Body of pancreas (tissue), 4 donors: ENCODE results near the gene BPIFB6. TPM values are rescaled to one million over a fixed set of nuclear protein-coding genes. Genes with fewer than 3 reads are reported as not detected.

ENCODE experiments used
- ATAC-seq: fragments of 150-250 bp; one replicate; pipeline ENCODE4 v1.9.1; 2016
- DNase-seq, 4 donors: peaks; one replicate each; pipeline ENCODE4 v3.0.0-alpha.2; 2019
- H3K27ac ChIP-seq, 4 donors: fragments of 200-600 bp; sonication (generic); 1 replicate in 3 of 4; 2 replicates in 1 of 4; pipeline versions ENCODE4 v1.5.1 to v1.6.1; 2016 to 2019; ENCODE audit warnings: mild to moderate bottlenecking in 1 of 4, mixed read lengths in 1 of 4, moderate library complexity in 1 of 4
- H3K27me3 ChIP-seq, 2 donors: fragments of 200-600 bp; sonication (generic); one replicate each; pipeline ENCODE4 v1.6.0; 2016; ENCODE audit warnings: mild to moderate bottlenecking in 1 of 2
- H3K36me3 ChIP-seq, 2 donors: fragments of 200-600 bp; sonication (generic); replicated peaks in 1 of 2; 2 replicates each; pipeline ENCODE4 v1.5.1; 2016; ENCODE audit warnings: low read depth in 2 of 2; ENCODE audit not compliant: insufficient read depth in 1 of 2
- H3K4me1 ChIP-seq: fragments of 200-600 bp; sonication (generic); one replicate; pipeline ENCODE4 v1.6.0; 2016
- H3K4me3 ChIP-seq, 2 donors: fragments of 200-600 bp; sonication (generic); 1 replicate in 1 of 2; 2 replicates in 1 of 2; pipeline ENCODE4 v1.5.1; 2016 to 2019
- H3K9me3 ChIP-seq, 3 donors: fragments of 200-600 bp; sonication (generic); 1 replicate in 2 of 3; 2 replicates in 1 of 3; pipeline ENCODE4 v1.5.1; 2016
- POLR2A ChIP-seq, 3 donors: fragments of 450-650 bp; IDR thresholded peaks; one replicate each; pipeline ENCODE4 v1.6.1; 2016; ENCODE audit warnings: antibody characterized with exemption in 3 of 3, mild to moderate bottlenecking in 2 of 3
- WGBS, 2 donors: methylation state at CpG; one replicate each; pipeline ENCODE4 v1.1.5; 2017; 5-methylcytosine and 5-hydroxymethylcytosine counted together
- intact Hi-C: fragments of 100-400 bp; cut with DNase I; formaldehyde crosslinking; loops from one replicate; pipeline ENCODE4 v1.15.1; 2023
- total RNA-seq, 2 donors: library from RNA; depleted of rRNA; stranded (reverse); fragments of >200 nt; gene quantifications; one replicate each; pipeline ENCODE4 v1.1.0, GENCODE V29; 2016
- TF ChIP-seq, protein P1 (sequence below), 7 experiments: fragments of 450-650 bp in 4 of 7; fragments of 200-600 bp in 3 of 7; sonication (generic) in 3 of 7; IDR thresholded peaks; one replicate each; pipeline ENCODE4 v1.5.1; 2016 to 2019; ENCODE audit warnings: antibody characterized with exemption in 7 of 7

BPIFB6 gene
- total RNA-seq, 2 donors from 2014 or later = not detected

DNA sequence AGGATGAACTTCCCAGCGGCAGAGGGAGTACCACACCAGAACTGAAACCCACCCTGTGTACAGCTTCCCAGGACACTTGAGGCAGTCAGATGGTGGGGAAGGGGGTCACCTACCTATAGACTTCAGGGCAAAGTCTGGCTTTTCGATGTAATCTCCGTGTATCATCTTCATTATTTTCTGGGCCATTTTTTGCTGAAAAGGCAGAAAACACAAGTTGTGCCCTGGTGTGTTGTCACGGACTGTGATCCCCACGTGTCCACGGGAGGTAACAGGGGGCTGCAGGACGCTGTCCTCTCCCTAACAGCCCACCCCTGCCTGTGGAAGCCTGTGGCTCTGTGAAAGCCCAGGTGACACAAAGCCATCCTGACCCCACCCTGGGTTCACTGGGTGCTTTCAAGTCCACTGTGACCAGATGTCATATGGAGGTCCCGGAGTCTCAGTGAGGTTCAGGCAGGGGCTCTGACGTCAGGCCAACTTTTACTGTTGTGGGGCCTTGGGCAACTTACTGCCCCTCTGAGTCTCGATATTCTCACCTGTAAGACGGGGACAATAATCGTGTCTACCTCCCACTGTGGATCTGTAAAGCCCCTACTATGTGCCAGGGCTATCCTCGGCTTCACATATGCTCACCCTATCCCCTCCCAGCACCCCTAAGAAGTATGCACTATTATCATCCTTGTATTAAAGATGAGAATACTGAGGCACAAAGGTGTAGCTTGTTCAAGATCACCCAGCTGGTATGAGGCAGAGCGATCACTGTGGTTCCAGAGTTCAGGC lies 41.8 kb upstream of the BPIFB6 start:
- DNase-seq (no peak), ATAC-seq (no peak)
- Histone ChIP-seq H3K4me1 (no peaks in the 10 kb centered on the region), H3K36me3 (no peaks in the 10 kb centered on the region), H3K27me3 (no peaks in the 10 kb centered on the region), H3K9me3 (no peaks in the 10 kb centered on the region), H3K27ac (no peak overlapping the region), H3K4me3 (no peak overlapping the region)
- 67 to 74% methylated on average over 12 to 14 of the region's 14 CpGs for WGBS, 2 donors
- intact Hi-C loops = no loop called here
- TF ChIP-seq POLR2A (IDR thresholded peaks at IDR 0.05) = no peak

DNA sequence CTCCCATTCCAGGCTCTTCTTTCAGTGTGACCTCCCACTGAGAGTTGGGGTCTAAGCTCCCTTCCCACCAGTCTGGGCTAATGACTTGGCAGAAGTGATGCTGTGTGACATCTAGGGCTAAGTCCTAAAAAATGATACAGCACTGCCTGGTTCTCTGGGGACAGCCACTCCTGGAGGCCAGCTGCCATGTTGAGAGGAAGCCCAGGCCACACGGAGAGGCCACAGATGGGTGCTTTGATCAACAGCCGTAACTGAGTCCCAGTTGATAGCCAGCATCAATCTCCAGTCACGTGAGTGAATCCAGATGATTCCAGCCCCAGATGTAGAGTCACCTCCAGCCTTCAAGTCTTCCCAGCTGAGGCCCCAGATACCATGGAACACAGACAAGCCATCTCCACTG lies 41.0 kb upstream of the BPIFB6 start:
- H3K4me1 ChIP-seq = no peaks in the 10 kb centered on the region
- no peak overlapping the region for H3K27ac ChIP-seq
- no peak for TF ChIP-seq POLR2A (IDR thresholded peaks at IDR 0.05)
- TF ChIP-seq, protein P1, sequence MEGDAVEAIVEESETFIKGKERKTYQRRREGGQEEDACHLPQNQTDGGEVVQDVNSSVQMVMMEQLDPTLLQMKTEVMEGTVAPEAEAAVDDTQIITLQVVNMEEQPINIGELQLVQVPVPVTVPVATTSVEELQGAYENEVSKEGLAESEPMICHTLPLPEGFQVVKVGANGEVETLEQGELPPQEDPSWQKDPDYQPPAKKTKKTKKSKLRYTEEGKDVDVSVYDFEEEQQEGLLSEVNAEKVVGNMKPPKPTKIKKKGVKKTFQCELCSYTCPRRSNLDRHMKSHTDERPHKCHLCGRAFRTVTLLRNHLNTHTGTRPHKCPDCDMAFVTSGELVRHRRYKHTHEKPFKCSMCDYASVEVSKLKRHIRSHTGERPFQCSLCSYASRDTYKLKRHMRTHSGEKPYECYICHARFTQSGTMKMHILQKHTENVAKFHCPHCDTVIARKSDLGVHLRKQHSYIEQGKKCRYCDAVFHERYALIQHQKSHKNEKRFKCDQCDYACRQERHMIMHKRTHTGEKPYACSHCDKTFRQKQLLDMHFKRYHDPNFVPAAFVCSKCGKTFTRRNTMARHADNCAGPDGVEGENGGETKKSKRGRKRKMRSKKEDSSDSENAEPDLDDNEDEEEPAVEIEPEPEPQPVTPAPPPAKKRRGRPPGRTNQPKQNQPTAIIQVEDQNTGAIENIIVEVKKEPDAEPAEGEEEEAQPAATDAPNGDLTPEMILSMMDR (IDR thresholded peaks at IDR 0.05) = no peak
- no peak overlapping the region for H3K4me3 ChIP-seq
- ATAC-seq (no peak), DNase-seq (no peak)
- intact Hi-C loops = no loop called here
- H3K27me3 ChIP-seq = no peaks in the 10 kb centered on the region
- no peaks in the 10 kb centered on the region for H3K9me3 ChIP-seq
- no peaks in the 10 kb centered on the region for H3K36me3 ChIP-seq
- WGBS, 2 donors = 68 to 76% methylated on average over 3 of the region's 3 CpGs

DNA sequence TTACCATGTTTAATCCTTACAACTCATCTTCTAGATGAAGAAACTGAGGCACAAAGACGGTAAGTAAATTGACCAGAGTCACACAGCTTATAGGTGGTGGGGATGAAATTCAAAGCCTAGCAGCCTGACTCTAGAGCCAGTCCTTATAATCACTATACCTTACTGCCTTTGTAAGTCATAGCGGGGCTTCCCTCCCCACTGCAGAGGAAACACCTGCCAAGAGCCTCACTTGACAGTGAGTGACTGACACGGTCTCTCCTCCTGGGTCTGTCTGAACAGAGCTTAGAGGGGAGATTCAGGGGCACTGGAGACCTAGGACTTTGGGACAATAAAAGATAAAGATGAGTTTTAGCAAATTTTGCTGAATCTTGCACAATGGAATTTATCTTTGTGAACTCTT lies 40.1 kb upstream of the BPIFB6 start:
- Histone ChIP-seq H3K4me1 (no peaks in the 10 kb centered on the region), H3K27ac (no peak overlapping the region), H3K9me3 (no peaks in the 10 kb centered on the region), H3K36me3 (no peaks in the 10 kb centered on the region), H3K4me3 (no peak overlapping the region), H3K27me3 (no peaks in the 10 kb centered on the region)
- TF ChIP-seq, protein P1 (IDR thresholded peaks at IDR 0.05) = no peak
- ATAC-seq (no peak), DNase-seq (no peak)
- intact Hi-C loops = no loop called here
- 41 to 44% methylated on average over 3 of the region's 3 CpGs for WGBS, 2 donors

DNA sequence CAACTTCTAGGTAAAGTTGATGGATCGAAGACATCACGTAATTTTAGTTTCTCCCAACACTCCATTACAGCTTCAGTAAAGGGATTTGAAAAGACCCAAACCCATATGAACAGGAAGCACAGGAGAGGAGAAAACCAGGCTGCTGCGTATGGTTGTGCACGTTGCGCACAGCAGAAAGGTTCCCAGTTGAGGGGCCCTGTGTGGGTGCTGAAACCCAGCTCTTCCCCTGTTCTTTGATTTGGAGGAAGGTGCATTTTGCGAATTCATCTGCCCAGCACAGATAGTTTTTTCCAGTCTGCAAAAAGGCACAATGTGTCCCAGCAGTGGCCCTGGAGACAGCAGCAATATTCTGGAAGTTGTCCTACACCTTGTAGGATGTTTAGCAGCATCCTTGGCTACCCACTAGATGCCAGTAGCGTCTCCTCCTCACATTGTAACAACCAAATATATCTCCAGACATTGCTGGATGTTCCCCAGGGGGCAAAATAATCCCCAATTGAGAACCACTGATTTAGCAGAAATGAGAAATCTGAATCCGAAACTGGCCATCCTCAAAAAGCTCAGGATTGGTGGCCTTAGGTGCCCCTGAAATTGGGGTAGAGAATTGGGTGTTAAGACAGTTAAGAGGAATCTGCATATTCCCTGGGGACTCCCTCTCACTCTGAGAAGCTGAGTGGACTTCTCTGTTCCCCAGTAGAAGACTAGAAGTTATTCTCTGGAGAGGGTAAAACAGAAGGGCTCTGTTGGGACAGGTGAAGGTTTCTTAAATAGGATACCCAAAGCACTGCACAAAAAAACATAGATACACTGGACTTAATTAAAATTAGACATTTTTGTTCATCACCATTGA lies 39.4 kb upstream of the BPIFB6 start:
- Histone ChIP-seq H3K27ac (no peak overlapping the region), H3K9me3 (no peaks in the 10 kb centered on the region), H3K4me3 (no peak overlapping the region), H3K36me3 (no peaks in the 10 kb centered on the region), H3K4me1 (no peaks in the 10 kb centered on the region), H3K27me3 (no peaks in the 10 kb centered on the region)
- no peak for DNase-seq
- 63 to 72% methylated on average over 8 of the region's 8 CpGs for WGBS, 2 donors
- no peak for TF ChIP-seq POLR2A (IDR thresholded peaks at IDR 0.05)
- TF ChIP-seq, protein P1 (IDR thresholded peaks at IDR 0.05) = no peak
- intact Hi-C loops = no loop called here
- ATAC-seq = no peak

DNA sequence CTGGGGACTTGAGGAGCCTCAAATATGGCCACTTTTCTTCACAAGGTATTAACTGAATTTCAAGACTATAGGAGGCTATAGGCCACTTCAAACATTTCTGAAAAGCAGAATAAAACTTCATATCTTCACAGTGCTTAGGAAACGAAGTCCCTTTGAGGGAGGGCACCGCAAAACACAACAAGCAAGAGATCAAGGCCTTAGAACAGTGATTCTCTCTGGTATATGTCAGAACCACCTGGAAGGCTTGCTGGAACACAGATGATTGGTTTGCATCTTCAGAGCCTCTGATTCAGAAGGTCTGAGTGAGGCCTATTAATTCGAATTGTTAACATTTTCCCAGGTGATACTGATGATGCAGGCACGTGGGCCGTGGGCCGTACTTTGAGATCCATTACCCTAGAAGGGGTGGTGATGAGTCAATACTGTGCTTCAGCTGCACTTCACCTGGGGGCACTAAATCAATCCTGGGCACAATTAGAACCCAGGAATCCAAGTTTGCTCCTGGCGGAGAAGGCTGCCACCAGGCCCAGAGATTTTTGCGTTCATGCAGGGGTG lies 37.9 kb upstream of the BPIFB6 start:
- Histone ChIP-seq H3K4me1 (no peaks in the 10 kb centered on the region), H3K27ac (no peak overlapping the region), H3K9me3 (no peaks in the 10 kb centered on the region), H3K27me3 (no peaks in the 10 kb centered on the region), H3K36me3 (no peaks in the 10 kb centered on the region), H3K4me3 (no peak overlapping the region)
- ATAC-seq = no peak
- TF ChIP-seq, protein P1 (IDR thresholded peaks at IDR 0.05) = no peak
- no peak for TF ChIP-seq POLR2A (IDR thresholded peaks at IDR 0.05)
- WGBS, 2 donors = 63 to 79% methylated on average over 8 of the region's 8 CpGs
- DNase-seq = no peak
- intact Hi-C loops = no loop called here
